ENCODE results near the gene SPARC. TPM values are rescaled to one million over a fixed set of nuclear protein-coding genes. Genes with fewer than 3 reads are reported as not detected.
A peak's percentile ranks its signal among the peaks of the same experiment; 100 is the strongest.

SPARC gene
- total and polyA plus RNA-seq, 8 donors, result 1,647 to 5,045 (median 2,169) TPM

- DNase-seq (no peak), ATAC-seq (no peak)
- Histone ChIP-seq H3K27me3 (no peaks in the 10 kb centered on the region), H3K4me3 (no peak overlapping the region), H3K27ac (peak overlapping the region; percentile 79 to 94), H3K9me3 (no peaks in the 10 kb centered on the region), H3K4me1 (peaks cover 53 to 82% of the 10 kb centered on the region in 2 donors), H3K36me3 (peaks cover 0 to 15% of the 10 kb centered on the region in 2 donors)
- no peak for TF ChIP-seq CTCF (IDR thresholded peaks at IDR 0.05)
- intact Hi-C loops (cut with DNase I), result no loop called here
These were observed 8.0 kb downstream of the SPARC start for GRCh38 chr5:151678713-151679112.

GRCh38 chr5:151677776-151678545, 8.8 kb downstream of the SPARC start:
- no peak for TF ChIP-seq CTCF (IDR thresholded peaks at IDR 0.05)
- Histone ChIP-seq H3K4me1 (peaks cover 52 to 81% of the 10 kb centered on the region in 2 donors), H3K9me3 (no peaks in the 10 kb centered on the region), H3K27me3 (no peaks in the 10 kb centered on the region), H3K36me3 (peaks cover 0 to 21% of the 10 kb centered on the region in 2 donors), H3K27ac (peak overlapping the region; percentile 79 to 94), H3K4me3 (no peak overlapping the region)
- ATAC-seq, result peak; percentile 42
- intact Hi-C loops (cut with DNase I), result no loop called here
- no peak for DNase-seq

GRCh38 chr5:151676719-151677118, 10.0 kb downstream of the SPARC start:
- Histone ChIP-seq H3K27ac (peak overlapping the region; percentile 79 to 94), H3K4me3 (no peak overlapping the region), H3K27me3 (no peaks in the 10 kb centered on the region), H3K4me1 (peaks cover 60 to 82% of the 10 kb centered on the region in 2 donors), H3K9me3 (no peaks in the 10 kb centered on the region), H3K36me3 (peaks cover 0 to 22% of the 10 kb centered on the region in 2 donors)
- DNase-seq (no peak), ATAC-seq (no peak)
- no peak for TF ChIP-seq CTCF (IDR thresholded peaks at IDR 0.05)
- intact Hi-C loops (cut with DNase I), result no loop called here

- TF ChIP-seq CTCF (IDR thresholded peaks at IDR 0.05), result no peak
- Histone ChIP-seq H3K27ac (peak overlapping the region; percentile 79 to 94), H3K36me3 (peaks cover 0 to 22% of the 10 kb centered on the region in 2 donors), H3K4me3 (no peak overlapping the region), H3K27me3 (no peaks in the 10 kb centered on the region), H3K9me3 (no peaks in the 10 kb centered on the region), H3K4me1 (peaks cover 63 to 84% of the 10 kb centered on the region in 2 donors)
- ATAC-seq (no peak), DNase-seq (no peak)
- intact Hi-C loops (cut with DNase I), result no loop called here
These were observed 10.4 kb downstream of the SPARC start for GRCh38 chr5:151676314-151676712.

GRCh38 chr5:151675611-151676313, 11.0 kb downstream of the SPARC start:
- Histone ChIP-seq H3K4me1 (peaks cover 66 to 89% of the 10 kb centered on the region in 2 donors), H3K27me3 (no peaks in the 10 kb centered on the region), H3K9me3 (no peaks in the 10 kb centered on the region), H3K4me3 (no peak overlapping the region), H3K27ac (peak overlapping the region; percentile 79 to 94), H3K36me3 (peaks cover 0 to 22% of the 10 kb centered on the region in 2 donors)
- no peak for DNase-seq
- intact Hi-C loops (cut with DNase I), result no loop called here
- no peak for TF ChIP-seq CTCF (IDR thresholded peaks at IDR 0.05)
- ATAC-seq, result no peak

Measured in left lung (tissue), 10 donors.